Epithelial cell of prostate (primary cell): ENCODE results near the gene CTCF.
"Not testable (repeated sequence)": the region's sequence is repeated elsewhere in the genome, so short reads cannot be mapped to it uniquely, and the experiment has no call there.

Experiments used
- DNase-seq: peaks from one replicate; pipeline ENCODE4 v3.0.0-alpha.2; 2011; ENCODE audit warnings: low read depth, low spot score
- H3K27ac ChIP-seq: fragments of 450-650 bp; 2 replicates; pipeline ENCODE4 v1.5.1; 2017; ENCODE audit warnings: mild to moderate bottlenecking

CTCF gene, protein sequence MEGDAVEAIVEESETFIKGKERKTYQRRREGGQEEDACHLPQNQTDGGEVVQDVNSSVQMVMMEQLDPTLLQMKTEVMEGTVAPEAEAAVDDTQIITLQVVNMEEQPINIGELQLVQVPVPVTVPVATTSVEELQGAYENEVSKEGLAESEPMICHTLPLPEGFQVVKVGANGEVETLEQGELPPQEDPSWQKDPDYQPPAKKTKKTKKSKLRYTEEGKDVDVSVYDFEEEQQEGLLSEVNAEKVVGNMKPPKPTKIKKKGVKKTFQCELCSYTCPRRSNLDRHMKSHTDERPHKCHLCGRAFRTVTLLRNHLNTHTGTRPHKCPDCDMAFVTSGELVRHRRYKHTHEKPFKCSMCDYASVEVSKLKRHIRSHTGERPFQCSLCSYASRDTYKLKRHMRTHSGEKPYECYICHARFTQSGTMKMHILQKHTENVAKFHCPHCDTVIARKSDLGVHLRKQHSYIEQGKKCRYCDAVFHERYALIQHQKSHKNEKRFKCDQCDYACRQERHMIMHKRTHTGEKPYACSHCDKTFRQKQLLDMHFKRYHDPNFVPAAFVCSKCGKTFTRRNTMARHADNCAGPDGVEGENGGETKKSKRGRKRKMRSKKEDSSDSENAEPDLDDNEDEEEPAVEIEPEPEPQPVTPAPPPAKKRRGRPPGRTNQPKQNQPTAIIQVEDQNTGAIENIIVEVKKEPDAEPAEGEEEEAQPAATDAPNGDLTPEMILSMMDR

DNA sequence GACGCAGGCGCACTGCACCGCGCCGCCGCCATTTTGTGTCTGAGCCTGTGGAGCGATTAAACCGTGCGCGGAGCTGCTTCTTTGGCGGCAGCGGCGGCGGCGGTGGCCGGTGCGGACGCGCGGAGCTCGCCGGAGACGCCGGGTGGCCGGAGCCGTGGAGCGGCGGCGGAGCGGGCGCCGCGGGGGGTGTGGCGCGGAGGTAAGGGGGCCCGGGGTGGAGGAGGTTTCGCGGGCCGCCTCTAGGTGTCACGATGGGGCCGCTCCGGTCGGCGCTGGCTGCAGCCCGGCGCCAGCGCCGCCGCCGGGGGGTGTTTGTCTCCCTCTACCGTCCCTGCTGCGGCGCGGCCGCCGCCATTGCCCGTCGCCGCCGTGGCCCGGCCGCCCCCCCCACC, at the start of gene CTCF:
Gene CTCF, plus strand, starts transcription at position 1 of the 392 bp plus-strand sequence. CDS start 48,307 bp downstream, outside the sequence.
- DNase-seq: no peak
- H3K27ac ChIP-seq: peak within 1 kb of the TSS; percentile 97

DNA sequence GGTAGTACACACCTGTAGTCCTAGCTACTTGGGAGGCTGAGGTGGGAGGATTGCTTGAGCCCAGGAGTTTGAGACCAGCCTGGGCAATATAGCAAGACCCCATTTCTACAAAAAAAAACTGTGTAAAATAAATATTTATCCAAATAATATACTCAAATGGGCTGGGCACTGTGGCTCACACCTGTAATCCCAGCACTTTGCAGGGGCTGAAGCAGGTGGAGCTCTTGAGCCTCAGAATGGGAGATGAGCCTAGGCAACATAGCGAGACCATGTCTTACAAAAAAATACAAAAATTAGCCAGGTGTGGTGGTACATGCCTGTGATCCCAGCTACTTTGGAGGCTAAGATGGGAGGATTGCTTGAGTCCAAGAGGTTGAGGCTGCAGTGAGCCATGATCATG, 48.4 kb upstream of the CTCF start:
- not testable (repeated sequence) for DNase-seq, H3K27ac ChIP-seq

DNA sequence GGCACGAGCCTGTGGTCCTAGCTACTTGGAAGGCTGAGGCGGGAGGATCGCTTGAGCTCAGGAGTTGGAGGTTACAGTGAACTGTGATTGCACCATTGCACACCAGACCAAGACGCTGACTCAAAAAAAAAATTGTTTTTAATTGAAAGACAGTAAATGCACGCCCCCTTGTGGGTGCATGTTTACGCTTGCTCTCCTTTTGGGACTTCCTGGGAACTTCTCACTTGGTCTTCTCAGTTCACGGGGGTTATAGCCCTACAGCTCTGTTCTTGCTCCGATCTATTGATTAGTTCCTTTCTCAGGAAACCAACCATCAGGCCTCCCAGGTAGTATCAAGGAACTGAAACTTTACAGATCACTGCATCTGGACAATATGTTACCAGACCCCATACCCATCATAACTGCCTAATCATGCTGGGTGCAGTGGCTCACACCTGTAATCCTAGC, 47.9 kb upstream of the CTCF start:
- no peak overlapping the region for H3K27ac ChIP-seq
- peak; percentile 33 for DNase-seq

DNA sequence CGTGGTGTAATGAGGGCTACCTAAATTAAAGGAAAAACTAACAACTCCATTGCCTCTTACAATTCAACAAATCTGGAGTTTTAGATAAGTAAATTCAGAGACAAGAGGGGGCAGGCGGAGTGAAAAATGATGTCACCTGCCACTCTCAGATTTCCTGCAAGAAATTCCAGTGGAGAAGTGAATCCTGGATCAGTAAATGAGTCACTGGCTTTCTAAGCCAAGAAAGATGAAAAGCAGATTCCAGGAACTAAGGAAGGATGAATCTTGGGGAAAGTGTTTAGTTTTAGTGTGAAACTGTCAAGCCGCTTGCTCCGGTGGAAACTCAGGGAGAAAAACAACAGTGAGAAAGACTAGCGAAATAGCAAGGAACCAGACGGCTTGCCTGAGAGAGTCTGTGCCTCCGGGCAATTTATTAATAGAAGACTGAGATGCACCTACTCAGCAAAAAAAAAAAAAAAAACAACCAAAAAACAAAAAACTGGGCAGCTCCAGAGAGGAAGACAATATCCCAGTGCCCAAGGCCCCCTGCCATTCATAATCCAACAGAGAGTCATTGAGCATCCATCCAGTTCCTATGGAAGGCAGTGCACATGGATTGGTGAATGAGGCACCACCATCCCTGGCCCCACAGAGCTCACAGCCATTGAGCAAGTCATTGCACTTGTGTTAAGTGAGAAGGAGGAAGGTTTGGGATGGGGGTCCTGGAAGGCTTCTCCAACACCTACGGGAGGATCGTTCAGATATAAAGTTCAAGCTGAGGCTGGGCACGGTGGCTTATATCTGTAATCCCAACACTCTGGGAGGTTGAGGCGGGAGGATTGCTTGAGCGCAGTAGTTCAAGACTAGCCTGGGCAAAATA, 45.8 kb upstream of the CTCF start:
- DNase-seq: no peak
- no peak overlapping the region for H3K27ac ChIP-seq

DNA sequence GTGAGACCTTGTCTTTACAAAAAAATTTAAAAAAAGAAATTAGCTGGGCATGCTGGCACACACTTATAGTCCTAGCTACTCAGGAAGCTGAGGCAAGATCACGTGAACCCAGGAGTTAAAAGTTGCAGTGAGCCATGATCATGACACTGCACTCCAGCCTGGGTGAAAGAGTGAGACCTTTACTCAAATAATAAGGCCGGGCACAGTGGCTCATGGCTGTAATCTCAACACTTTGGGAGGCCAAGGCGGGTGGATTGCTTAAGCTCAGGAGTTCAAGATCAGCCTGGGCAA, 45.2 kb upstream of the CTCF start:
- H3K27ac ChIP-seq: no peak overlapping the region

DNA sequence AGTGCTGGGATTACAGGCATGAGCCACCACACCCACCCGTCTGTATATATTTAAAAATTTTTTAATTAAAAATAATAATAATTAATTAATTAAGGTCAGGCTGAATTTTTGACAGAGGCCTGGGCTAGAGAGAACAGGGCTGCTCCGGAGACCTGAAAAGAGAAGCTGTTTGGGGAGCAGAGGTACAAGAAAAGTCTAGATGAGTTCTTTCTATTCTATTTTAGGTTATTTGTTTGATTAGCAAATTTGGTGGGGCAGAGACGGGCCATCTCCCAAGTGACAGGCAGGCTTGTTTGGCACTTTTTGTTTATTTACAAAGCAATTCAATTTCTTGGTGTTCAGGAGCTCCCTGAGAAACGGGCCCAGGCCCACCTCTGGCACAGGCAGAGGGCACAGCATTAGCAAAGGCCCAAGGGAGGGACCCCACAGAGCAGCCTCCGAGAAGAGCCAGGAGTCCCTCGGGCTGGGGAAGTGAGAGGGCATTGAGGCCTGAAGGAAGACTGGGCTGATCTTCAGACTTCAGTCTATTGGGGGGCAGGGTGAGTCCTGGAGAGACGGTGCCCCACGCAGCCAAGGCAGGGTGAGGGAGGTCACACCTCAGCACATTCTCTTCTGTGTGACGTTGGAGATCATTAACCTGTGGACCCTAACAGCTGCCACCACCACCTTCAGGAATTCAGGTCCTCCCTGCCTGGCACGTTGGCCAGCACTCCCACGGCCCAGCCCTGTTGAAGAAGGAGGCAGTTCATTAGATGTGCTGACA, 44.5 kb upstream of the CTCF start:
- H3K27ac ChIP-seq: no peak overlapping the region

More for the DNA sequence above, 45.2 kb upstream of the CTCF start:
- DNase-seq: no peak

DNA sequence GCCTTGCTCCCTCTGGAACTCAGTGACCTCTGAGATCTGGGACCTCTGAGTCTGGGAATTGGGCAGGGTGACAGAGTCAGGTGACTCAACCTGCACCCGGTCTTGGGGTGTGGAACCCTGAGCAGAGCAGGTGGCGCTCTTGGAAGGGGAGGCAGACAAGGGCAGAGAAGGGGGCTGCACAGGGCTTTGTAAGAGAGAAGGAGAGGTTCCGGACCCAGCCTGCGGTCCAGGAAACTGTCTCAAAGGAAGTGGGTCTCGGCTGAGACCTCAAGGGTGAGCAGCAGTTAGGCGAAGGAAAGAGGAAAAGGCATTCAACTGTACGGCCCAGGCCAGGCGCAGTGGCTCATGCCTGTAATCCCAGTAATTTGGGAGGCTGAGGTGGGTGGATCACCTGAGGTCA, 43.6 kb upstream of the CTCF start:
- no peak overlapping the region for H3K27ac ChIP-seq
- DNase-seq: no peak

More for the DNA sequence above, 44.5 kb upstream of the CTCF start:
- no peak for DNase-seq

DNA sequence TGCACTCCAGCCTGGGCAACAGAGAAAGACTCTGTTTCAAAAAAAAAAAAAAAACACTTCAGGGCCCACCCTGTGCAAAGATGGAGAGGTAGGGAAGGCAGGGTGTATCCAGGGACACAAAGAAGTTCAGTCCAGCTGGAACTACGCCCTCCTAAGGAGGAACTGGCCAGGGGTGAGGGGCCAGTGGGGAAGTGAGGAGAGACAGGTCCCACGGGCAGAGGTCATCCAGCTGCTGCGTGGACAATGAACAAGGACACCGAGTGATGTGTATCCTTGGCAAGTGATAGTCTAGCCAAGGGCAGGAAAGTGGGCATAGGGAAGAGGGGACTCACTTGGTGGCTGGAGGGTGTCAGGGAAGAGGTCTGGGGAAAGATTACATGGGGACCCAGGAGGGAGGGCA, 43.1 kb upstream of the CTCF start:
- no peak overlapping the region for H3K27ac ChIP-seq
- no peak for DNase-seq

DNA sequence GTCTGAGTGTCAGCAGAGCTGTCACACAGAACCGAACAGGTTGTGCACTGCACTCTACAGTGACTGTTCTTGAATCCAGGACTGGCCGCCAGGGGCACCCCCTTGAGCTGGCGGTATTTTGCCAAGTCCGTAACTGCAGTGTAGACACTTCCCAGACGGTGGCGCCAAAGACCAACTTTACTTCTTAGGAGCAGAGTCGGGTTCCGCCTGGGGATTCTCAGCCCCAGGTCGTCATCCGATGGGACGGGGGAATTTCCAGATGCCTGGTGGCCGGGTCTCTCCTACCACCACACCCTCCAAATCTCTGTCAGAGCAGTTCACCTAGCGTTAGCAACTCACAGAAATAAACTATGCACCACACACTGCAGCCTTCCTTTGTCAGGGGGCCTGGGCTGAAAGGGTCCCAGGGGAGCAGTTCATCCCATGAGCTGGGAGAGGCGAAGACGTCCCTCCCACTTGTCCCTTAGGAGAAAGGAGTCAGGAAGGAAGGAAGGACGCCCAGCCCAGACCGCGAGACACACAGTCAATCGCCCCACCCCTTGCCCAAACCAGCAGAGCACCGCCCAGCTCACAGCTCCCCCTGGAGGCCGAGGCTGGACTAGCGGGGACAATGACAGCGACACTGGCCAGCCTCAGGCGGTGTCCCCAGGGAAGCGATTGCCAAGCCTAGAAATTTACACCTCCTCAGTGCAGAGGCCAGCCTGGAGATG, 41.1 kb upstream of the CTCF start:
- DNase-seq: peak; percentile 82
- H3K27ac ChIP-seq: peak overlapping the region; percentile 63

DNA sequence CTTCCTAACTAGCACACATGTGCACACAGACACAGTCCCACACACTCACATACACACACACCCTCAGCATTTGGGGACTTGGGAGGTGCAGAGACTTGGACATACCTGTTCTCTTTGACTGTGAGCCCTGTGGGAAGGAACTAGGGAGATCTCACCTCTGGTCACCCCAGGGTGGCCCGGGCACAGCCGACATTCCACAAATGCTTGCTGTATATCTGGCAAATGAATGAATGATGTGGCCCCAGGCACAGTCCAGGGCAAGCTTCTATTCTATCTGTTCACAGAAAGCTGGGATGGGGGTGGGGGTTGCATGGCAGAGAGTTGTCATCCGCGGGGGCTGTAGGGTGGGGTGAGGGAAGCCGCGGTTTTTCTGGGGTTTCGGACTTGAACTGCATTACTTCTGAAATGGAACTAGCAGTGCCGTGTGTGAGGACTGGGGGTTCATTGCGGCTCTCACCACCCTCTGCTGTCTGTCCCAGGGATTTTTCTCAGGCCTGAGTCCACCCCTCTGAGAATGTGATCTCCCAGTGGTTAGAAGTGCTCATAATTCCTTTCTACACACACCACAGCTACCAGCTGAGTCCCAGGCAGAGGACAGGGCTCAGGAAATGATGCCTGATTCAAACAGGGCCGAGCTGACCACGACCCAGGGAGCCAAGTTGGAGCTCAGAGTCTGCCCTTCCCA, 37.0 kb upstream of the CTCF start:
- H3K27ac ChIP-seq: no peak overlapping the region
- DNase-seq: no peak

DNA sequence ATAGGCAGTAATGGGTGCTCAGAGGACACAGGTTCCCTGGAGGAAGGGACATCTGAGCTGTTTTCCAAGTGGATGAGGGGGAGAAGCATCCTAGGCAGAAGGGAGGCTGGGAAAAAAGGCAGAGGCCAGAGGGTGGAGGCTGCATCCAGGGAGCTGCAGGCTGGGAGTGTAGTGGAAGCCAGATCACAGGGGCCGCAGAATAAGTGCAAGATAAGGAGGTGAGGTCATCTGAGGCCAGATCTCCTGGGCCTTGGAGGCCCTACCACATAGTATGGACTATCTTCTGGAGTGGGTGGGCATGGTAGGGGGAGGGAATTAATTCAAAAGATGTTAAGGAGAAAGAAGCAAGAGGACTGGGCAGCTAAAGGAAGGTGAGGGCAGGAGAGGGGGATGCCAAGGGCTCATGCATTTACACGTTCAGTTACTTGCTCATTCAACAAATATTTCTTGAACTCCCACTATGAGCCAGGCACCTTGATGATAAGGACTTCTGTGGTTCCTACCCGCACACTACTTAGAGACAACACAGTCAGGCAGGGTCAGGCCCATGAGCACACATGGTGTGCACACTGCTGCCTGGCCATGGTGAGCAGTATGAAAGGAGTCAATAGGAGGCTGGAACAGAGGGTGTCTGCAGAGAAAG, 36.1 kb upstream of the CTCF start:
- H3K27ac ChIP-seq: peak overlapping the region; percentile 19
- DNase-seq: peak; percentile 31

DNA sequence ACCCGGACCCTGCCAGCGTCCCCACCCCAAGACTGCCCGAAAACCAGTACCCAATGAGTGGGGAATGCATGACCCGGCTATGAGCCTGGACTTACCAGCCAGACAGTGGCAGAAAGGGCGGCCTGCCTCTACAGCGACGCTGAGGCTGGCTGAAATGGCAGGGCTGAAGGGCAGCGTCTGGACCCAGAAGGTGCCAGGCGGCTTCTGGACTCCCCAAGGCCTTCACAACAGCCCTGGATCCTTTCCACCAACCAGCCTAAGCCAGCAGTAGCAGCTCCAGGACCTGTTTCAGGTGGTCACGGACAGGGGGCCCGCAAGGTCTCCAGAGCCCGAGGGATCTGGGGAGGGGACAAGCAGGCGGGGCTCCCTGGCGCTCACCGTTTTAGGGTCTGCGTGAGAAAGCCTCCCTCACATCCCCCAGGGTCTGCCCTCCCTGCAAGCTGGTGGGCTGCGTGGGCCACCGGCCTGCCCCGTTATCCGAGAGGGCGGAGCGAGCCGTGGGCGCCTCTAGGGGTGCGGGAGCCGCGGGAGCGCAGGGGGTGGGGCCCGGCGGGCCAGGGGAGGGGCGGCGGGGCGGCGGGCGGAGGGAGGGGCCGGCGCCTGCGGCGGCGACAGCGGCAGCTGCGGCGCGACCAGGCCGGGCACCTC, 34.0 kb upstream of the CTCF start, which contains the start of gene RIPOR1:
Gene RIPOR1, plus strand, starts transcription at position 608 of the 648 bp plus-strand sequence. CDS start 9,618 bp downstream, outside the sequence.
- peak within 1 kb of the TSS; percentile 58 for H3K27ac ChIP-seq
- DNase-seq: no peak

DNA sequence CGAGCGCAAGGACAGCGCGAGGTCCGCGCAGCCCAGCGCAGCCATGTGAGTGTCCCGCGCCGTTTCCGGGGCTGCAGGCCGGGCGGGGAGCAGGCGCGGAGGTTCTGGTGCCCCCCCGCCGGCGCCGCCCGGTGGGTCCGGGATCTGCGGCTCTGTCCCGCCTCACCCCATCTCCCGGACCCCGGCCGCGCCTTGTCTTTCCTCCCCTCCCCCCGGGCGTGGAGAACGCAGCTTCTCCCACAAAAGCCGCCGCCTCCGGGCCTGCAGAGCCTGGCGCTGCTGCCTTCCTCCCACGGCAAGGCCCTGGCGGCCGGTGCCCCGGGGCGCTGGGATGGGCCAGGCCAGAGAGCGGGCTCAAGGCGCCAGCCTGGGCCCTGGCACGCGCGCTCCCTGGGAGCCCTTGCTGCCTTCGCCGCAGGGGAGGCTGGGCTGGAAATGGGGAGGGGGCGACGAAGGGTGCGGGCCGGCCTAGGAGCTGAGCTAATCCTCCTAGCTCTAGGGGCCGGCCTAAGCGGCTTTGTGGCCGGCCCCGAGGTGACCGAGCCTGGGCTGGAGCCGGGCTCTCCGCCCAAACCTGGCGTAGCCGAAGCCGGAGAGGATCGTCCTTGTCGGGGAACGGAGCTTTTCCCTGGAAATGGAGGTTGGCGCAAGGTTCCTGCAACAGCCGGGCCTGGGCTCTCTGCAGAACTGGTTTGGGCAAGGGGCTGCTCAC, 33.3 kb upstream of the CTCF start:
- no peak for DNase-seq
- peak overlapping the region; percentile 58 for H3K27ac ChIP-seq

DNA sequence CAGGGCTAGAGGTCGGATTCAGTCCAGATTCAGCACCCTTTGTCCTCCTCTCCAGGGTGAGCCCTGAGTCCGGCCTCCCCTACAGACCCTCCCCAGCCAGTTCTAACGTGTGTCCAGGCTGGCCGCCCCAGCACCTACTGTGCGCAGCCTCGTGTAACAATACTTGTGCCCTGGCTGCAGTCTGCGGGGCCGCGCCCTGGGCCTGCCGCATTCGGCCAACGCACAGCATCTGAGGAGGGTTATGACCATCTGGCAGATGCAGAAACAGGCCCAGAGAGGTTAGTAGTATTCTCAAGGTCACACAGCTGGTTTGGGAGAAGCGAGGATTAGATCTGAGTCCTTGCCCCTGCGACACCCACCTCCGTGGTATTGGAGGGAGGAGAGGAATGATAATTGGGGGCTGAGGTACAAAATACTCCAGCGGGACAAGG, 32.7 kb upstream of the CTCF start:
- H3K27ac ChIP-seq: peak overlapping the region; percentile 58
- DNase-seq: no peak

DNA sequence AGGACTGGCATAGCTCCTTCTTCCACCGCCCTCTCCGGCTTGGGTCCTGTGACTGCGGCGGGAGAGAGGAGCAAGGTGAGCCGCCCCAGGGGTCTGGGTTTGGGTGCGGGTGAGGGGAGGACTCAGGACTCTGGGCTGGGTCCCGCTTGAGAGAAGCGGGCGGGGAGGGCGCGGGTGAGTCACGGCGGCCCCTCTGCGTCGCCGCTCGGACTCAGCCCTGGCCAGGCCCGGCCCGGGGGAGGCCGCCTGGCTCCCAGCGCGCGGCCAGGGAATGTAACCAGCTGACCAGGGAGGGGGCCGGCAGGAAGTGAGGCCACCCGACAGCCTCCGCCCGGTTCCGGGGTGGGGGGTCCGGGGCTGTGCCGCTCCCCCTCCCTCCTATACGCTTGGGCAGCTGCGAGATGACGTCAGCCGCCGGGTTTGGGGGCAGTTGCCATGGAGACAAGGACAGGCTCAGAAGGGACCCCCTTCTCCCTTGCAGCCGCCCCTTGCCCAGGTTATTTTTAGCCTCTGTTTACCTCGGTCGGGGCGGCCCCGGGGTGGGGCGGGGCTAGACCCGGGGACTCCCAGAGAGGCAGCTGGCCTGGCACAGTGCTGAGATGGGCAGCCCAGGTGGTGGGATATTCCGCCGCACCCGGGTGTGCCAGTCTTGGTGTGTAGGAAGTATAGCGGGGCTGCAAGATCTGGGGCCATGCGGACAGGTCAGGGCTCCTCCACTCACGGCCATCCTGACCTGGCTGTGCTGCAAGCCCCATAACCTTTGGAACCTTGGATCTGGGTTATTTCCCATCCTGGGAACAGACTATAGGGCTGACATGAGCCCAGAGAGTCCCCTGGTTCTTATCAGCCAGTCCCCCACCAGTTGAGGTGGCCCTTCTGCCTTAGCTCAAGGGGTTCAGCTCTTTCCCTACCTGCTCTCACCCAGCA, 32.0 kb upstream of the CTCF start:
- no peak for DNase-seq
- H3K27ac ChIP-seq: peak overlapping the region; percentile 58

DNA sequence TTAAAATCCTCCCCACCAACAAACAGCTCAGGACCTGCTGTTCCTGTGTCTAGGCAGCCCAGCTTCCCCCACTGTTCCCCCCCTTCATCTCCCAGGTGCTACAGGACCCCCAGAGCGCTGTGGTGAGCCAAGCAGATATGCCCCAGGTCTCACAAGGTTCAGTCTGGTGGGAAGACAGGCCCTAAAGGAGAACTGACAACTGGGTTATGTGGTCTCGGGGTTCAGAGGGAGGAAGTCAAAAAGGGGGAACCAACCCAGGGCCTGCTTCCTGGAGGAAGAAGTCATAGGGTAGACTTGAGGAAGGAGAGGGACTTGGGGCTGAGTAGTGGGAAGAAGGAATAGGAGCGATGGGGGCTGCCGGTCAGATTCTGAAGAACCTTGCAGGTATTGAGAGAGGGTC, 31.1 kb upstream of the CTCF start:
- DNase-seq: no peak
- no peak overlapping the region for H3K27ac ChIP-seq
